Spleen (tissue), 11 donors: ENCODE data around the gene SLC44A1. TPM values are rescaled to one million over a fixed set of nuclear protein-coding genes. Genes with fewer than 3 reads are reported as not detected.

Experiments used
- DNase-seq: peaks from one replicate; pipeline ENCODE4 v3.0.0-alpha.2; 2020
- H3K27ac ChIP-seq, 8 donors: fragments of 200-600 bp; sonication (generic) in 7 of 8; 1 replicate in 4 of 8; 2 replicates in 4 of 8; pipeline versions ENCODE4 v1.5.0 to v1.8.0; 2016 to 2021; ENCODE audit warnings: inconsistent platforms in 4 of 8, mild to moderate bottlenecking in 4 of 8, moderate library complexity in 1 of 8
- H3K27me3 ChIP-seq, 7 donors: fragments of 200-600 bp; sonication (generic) in 6 of 7; replicated peaks in 1 of 7; 1 replicate in 4 of 7; 2 replicates in 3 of 7; pipeline versions ENCODE4 v1.5.0 to v1.8.0; 2016 to 2021; ENCODE audit warnings: inconsistent platforms in 3 of 7, mild to moderate bottlenecking in 1 of 7
- H3K36me3 ChIP-seq, 6 donors: fragments of 200-600 bp; sonication (generic) in 5 of 6; 1 replicate in 4 of 6; 2 replicates in 2 of 6; pipeline versions ENCODE4 v1.5.0 to v1.8.0; 2016 to 2021; ENCODE audit warnings: inconsistent platforms in 2 of 6
- H3K4me1 ChIP-seq, 6 donors: fragments of 200-600 bp; sonication (generic) in 5 of 6; 1 replicate in 3 of 6; 2 replicates in 3 of 6; pipeline versions ENCODE4 v1.5.0 to v1.8.0; 2016 to 2021; ENCODE audit warnings: inconsistent platforms in 3 of 6
- H3K4me3 ChIP-seq, 8 donors: fragments of 200-600 bp; sonication (generic) in 7 of 8; 1 replicate in 4 of 8; 2 replicates in 4 of 8; pipeline versions ENCODE4 v1.5.0 to v1.8.0; 2016 to 2021; ENCODE audit warnings: inconsistent platforms in 4 of 8, mild to moderate bottlenecking in 4 of 8, moderate library complexity in 2 of 8
- H3K9me3 ChIP-seq, 8 donors: fragments of 200-600 bp; sonication (generic) in 7 of 8; 1 replicate in 4 of 8; 2 replicates in 4 of 8; pipeline versions ENCODE4 v1.5.0 to v1.8.0; 2016 to 2021; ENCODE audit warnings: inconsistent platforms in 4 of 8
- CTCF ChIP-seq, 11 experiments: fragments of 200-600 bp in 7 of 11; fragments of 450-650 bp in 4 of 11; sonication (generic) in 4 of 11; IDR thresholded peaks in 8 of 11; conservative IDR thresholded peaks in 3 of 11; 1 replicate in 7 of 11; 2 replicates in 4 of 11; pipeline versions ENCODE4 v1.4.0 to v1.8.0; 2016 to 2021; ENCODE audit warnings: antibody characterized with exemption in 11 of 11, inconsistent platforms in 4 of 11, mild to moderate bottlenecking in 1 of 11
- POLR2A ChIP-seq, 3 donors: fragments of 450-650 bp; IDR thresholded peaks; one replicate each; pipeline ENCODE4 v1.5.1; 2017; ENCODE audit warnings: antibody characterized with exemption in 3 of 3, mild to moderate bottlenecking in 1 of 3
- POLR2AphosphoS5 ChIP-seq, 3 donors: sonication (generic); formaldehyde crosslinking; IDR thresholded peaks; one replicate each; pipeline ENCODE4 v1.5.1; 2017; ENCODE audit warnings: antibody characterized with exemption in 3 of 3
- WGBS, 5 donors: extraction: QIAGEN DNeasy Blood & Tissue Kit in 3 of 5; methylation state at CpG; one replicate each; pipeline versions ENCODE4 v1.1.5 to v1.1.7; 2013 to 2018; 5-methylcytosine and 5-hydroxymethylcytosine counted together
- intact Hi-C: fragments of 100-400 bp; cut with DNase I; formaldehyde crosslinking; loops from one replicate; pipeline ENCODE4 v1.15.0; 2023; ENCODE audit warnings: low total_unique reads
- polyA plus RNA-seq, 3 donors: library from polyadenylated mRNA; stranded (reverse); fragments of 200-250 nt; gene quantifications; one replicate each; pipeline ENCODE4 v1.2.1, GENCODE V29; 2013
- total RNA-seq, 7 donors: library from RNA; depleted of rRNA in 3 of 7; stranded (reverse); fragments of >200 nt in 3 of 7; fragmentation: NEBNext Ultra II Directional in 4 of 7; extraction: Animal tissue kit (Norgen Biotek cat#: 25700) in 4 of 7; gene quantifications; one replicate each; pipeline versions ENCODE4 v1.1.0 to v1.2.1, GENCODE V29; 2016 to 2021
- donor health status: healthy with polysubstance abuse.
- donor health status: DM: no; HTN: no; CAD: no; lungs with moderate emphysema.
- donor health status: DM: no; HTN: no; CAD: no.
- donor health status: Bipolar disorder and iron deficiency.
- donor health status: healthy.
- donor health status: DM: no; HTN: no; CAD: no.
- donor health status: DM: yes; HTN: yes; CAD: no.

SLC44A1 gene
- total and polyA plus RNA-seq, 10 donors = 3.1 to 27.5 (median 21.9) TPM

DNA sequence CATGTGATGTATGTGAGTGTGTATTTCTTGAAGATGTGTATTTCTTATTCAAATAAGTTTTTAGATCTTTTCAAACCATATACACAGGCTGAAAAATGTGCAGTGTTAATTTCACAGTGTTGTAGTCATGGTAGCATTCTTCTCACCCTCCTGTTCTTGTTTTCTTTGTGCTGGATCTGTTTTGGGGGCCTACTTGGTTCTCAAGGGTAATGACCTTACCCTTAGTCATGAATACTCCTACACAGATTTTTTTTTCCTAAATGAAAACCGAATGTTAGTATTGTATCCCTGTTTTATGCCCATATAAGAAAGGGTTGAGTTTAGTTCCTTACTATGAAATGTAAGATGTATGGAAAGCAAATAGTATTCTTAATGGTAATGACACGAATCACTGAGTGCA, 88.0 kb downstream of the SLC44A1 start:
- H3K36me3 ChIP-seq = peaks cover 0 to 23% (median 5%) of the 10 kb centered on the region in 6 donors
- peaks cover 0 to 18% (median 0%) of the 10 kb centered on the region in 6 donors for H3K4me1 ChIP-seq
- intact Hi-C loops = no loop called here
- no peaks in the 10 kb centered on the region for H3K9me3 ChIP-seq
- no peak for TF ChIP-seq CTCF (IDR thresholded peaks at IDR 0.05 in 8 of 11, conservative IDR thresholded peaks at IDR 0.05 in 3 of 11)
- no peak for TF ChIP-seq POLR2AphosphoS5 (IDR thresholded peaks at IDR 0.05)
- TF ChIP-seq POLR2A (IDR thresholded peaks at IDR 0.05) = no peak
- WGBS, 5 donors = 88 to 94% (median 91%) methylated on average over 2 of the region's 2 CpGs
- no peak overlapping the region for H3K4me3 ChIP-seq
- H3K27me3 ChIP-seq = no peaks in the 10 kb centered on the region
- no peak overlapping the region for H3K27ac ChIP-seq
- no peak for DNase-seq

- TF ChIP-seq POLR2AphosphoS5 (IDR thresholded peaks at IDR 0.05) (no peak), CTCF (IDR thresholded peaks at IDR 0.05 in 8 of 11, conservative IDR thresholded peaks at IDR 0.05 in 3 of 11) (no peak), POLR2A (IDR thresholded peaks at IDR 0.05) (no peak)
- intact Hi-C loops = no loop called here
- H3K36me3 ChIP-seq = peaks cover 0 to 28% (median 5%) of the 10 kb centered on the region in 6 donors
- H3K27me3 ChIP-seq = no peaks in the 10 kb centered on the region
- no peaks in the 10 kb centered on the region for H3K9me3 ChIP-seq
- peaks cover 0 to 18% (median 0%) of the 10 kb centered on the region in 6 donors for H3K4me1 ChIP-seq
- no peak overlapping the region for H3K27ac ChIP-seq
- DNase-seq = no peak
- H3K4me3 ChIP-seq = no peak overlapping the region
- WGBS, 5 donors = 94 to 100% (median 98%) methylated on average over 1 of the region's 1 CpG
Observed at GRCh38 chr9:105333076-105333475, 88.6 kb downstream of the SLC44A1 start.

GRCh38 chr9:105333811-105334210, 89.4 kb downstream of the SLC44A1 start:
- Histone ChIP-seq H3K4me3 (no peak overlapping the region), H3K27ac (no peak overlapping the region), H3K36me3 (peaks cover 0 to 28% (median 5%) of the 10 kb centered on the region in 6 donors), H3K9me3 (no peaks in the 10 kb centered on the region), H3K4me1 (peaks cover 0 to 18% (median 0%) of the 10 kb centered on the region in 6 donors), H3K27me3 (no peaks in the 10 kb centered on the region)
- no peak for DNase-seq
- 88 to 100% (median 90%) methylated on average over 1 of the region's 1 CpG for WGBS, 5 donors
- intact Hi-C loops = no loop called here
- TF ChIP-seq CTCF (IDR thresholded peaks at IDR 0.05 in 8 of 11, conservative IDR thresholded peaks at IDR 0.05 in 3 of 11) (no peak), POLR2AphosphoS5 (IDR thresholded peaks at IDR 0.05) (no peak)

DNA sequence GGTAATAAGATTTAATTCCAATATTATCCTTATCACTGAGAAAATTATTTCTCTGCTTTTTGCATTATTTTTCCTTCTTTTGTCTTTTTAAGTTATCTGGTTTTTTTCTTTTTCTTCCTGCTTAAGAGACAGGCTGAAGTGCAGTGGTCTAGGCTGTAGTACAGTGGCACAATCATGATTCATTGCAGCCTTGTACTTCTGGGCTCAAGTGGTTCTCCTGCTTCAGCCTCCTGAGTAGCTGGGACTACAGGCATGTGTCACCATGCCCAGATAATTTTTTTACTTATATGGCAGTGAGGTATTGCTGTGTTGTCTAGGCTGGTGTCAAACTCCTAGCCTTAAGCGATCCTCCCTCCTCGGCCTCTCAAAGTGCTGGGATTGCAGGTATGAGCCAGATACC, 93.9 kb downstream of the SLC44A1 start:
- H3K27me3 ChIP-seq = no peaks in the 10 kb centered on the region
- intact Hi-C loops = no loop called here
- no peak for DNase-seq

More for the DNA sequence above, 93.9 kb downstream of the SLC44A1 start:
- Histone ChIP-seq H3K4me3 (no peak overlapping the region), H3K4me1 (peaks cover 0 to 19% (median 9%) of the 10 kb centered on the region in 6 donors), H3K9me3 (no peaks in the 10 kb centered on the region), H3K36me3 (peaks cover 0 to 28% (median 5%) of the 10 kb centered on the region in 6 donors), H3K27ac (no peak overlapping the region)
- TF ChIP-seq CTCF (IDR thresholded peaks at IDR 0.05 in 8 of 11, conservative IDR thresholded peaks at IDR 0.05 in 3 of 11) = no peak
- TF ChIP-seq POLR2A (IDR thresholded peaks at IDR 0.05) = no peak
- no peak for TF ChIP-seq POLR2AphosphoS5 (IDR thresholded peaks at IDR 0.05)
- WGBS, 5 donors = 98 to 100% (median 99%) methylated on average over 2 of the region's 2 CpGs
